ENCODE results near the gene TFEB. TPM values are rescaled to one million over a fixed set of nuclear protein-coding genes. Genes with fewer than 3 reads are reported as not detected.

Gene TFEB
- total and polyA plus RNA-seq, 10 donors: 55.9 to 150 (median 76.9) TPM

- Histone ChIP-seq H3K9me3 (no peaks in the 10 kb centered on the region), H3K4me1 (peaks cover 14 to 32% (median 26%) of the 10 kb centered on the region in 6 donors), H3K4me3 (peak overlapping the region in 3 of 8 donors; percentile 20 to 68 (median 42)), H3K27me3 (replicated peaks in 1 of 7) (peaks cover 7 to 76% (median 36%) of the 10 kb centered on the region in 7 donors), H3K27ac (no peak overlapping the region), H3K36me3 (no peaks in the 10 kb centered on the region)
- peak; percentile 66 for DNase-seq
- TF ChIP-seq POLR2A (IDR thresholded peaks at IDR 0.05) (no peak), CTCF (IDR thresholded peaks at IDR 0.05 in 8 of 11, conservative IDR thresholded peaks at IDR 0.05 in 3 of 11) (no peak), POLR2AphosphoS5 (IDR thresholded peaks at IDR 0.05) (no peak)
- 42 to 66% (median 45%) methylated on average over 26 to 31 of the region's 31 CpGs for WGBS, 5 donors
- intact Hi-C loops (cut with DNase I; ENCODE audit: low total_unique reads): no loop called here
Observed at GRCh38 chr6:41636833-41637193, 98.6 kb downstream of the TFEB start.

GRCh38 chr6:41635365-41635764 lies 100.0 kb downstream of the TFEB start:
- 62 to 82% (median 69%) methylated on average over 6 of the region's 6 CpGs for WGBS, 5 donors
- intact Hi-C loops (cut with DNase I; ENCODE audit: low total_unique reads): no loop called here
- TF ChIP-seq CTCF (IDR thresholded peaks at IDR 0.05 in 8 of 11, conservative IDR thresholded peaks at IDR 0.05 in 3 of 11) (no peak), POLR2A (IDR thresholded peaks at IDR 0.05) (no peak)
- Histone ChIP-seq H3K36me3 (no peaks in the 10 kb centered on the region), H3K27me3 (replicated peaks in 1 of 7) (peaks cover 7 to 76% (median 36%) of the 10 kb centered on the region in 7 donors), H3K4me3 (no peak overlapping the region), H3K27ac (no peak overlapping the region), H3K9me3 (no peaks in the 10 kb centered on the region), H3K4me1 (peaks cover 14 to 32% (median 26%) of the 10 kb centered on the region in 6 donors)
- DNase-seq: peak; percentile 48

GRCh38 chr6:41634657-41635056 lies 100.8 kb downstream of the TFEB start:
- DNase-seq: peak; percentile 60
- intact Hi-C loops (cut with DNase I; ENCODE audit: low total_unique reads): no loop called here
- Histone ChIP-seq H3K9me3 (no peaks in the 10 kb centered on the region), H3K36me3 (no peaks in the 10 kb centered on the region), H3K27me3 (replicated peaks in 1 of 7) (peaks cover 7 to 74% (median 36%) of the 10 kb centered on the region in 7 donors), H3K4me1 (peaks cover 14 to 31% (median 26%) of the 10 kb centered on the region in 6 donors), H3K27ac (no peak overlapping the region), H3K4me3 (no peak overlapping the region)
- no peak for TF ChIP-seq POLR2AphosphoS5 (IDR thresholded peaks at IDR 0.05)
- no peak for TF ChIP-seq CTCF (IDR thresholded peaks at IDR 0.05 in 8 of 11, conservative IDR thresholded peaks at IDR 0.05 in 3 of 11)
- TF ChIP-seq POLR2A (IDR thresholded peaks at IDR 0.05): no peak
- WGBS, 5 donors: 17 to 40% (median 24%) methylated on average over 3 to 4 of the region's 4 CpGs

Small RNAs within 50 kb of the gene (small RNA-seq; reads per million reads assigned to genes)
- gene AL365205.3: 0 reads per million in 4 donors

Other genes with a start within 250 kb of the TFEB start
- 10 to 100 TPM in 3 of 7 donors, 1 to 10 TPM in 4; 5.3 to 12.1 (median 8.3) TPM for gene FOXP4, start 189.2 kb downstream of the TFEB start, total RNA-seq
- gene FOXP4, start 189.2 kb downstream of the TFEB start, polyA plus RNA-seq: 1 to 10 TPM; 3.0 to 5.8 (median 3.4) TPM
- gene MDFI, start 97.1 kb downstream of the TFEB start, total RNA-seq: under 1 TPM in 2 of 7 donors, not detected in 5; 0.47 to 0.82 TPM
- under 1 TPM; 0.28 to 0.68 (median 0.35) TPM for gene MDFI, start 97.1 kb downstream of the TFEB start, polyA plus RNA-seq
- gene PGC, start 11.8 kb upstream of the TFEB start, total RNA-seq: not detected
- under 1 TPM; 0.26 to 0.74 (median 0.48) TPM for gene PGC, start 11.8 kb upstream of the TFEB start, polyA plus RNA-seq
- gene FRS3, start 44.3 kb upstream of the TFEB start, total RNA-seq: 1 to 10 TPM; 3.7 to 7.3 (median 6.3) TPM
- gene FRS3, start 44.3 kb upstream of the TFEB start, polyA plus RNA-seq: 1 to 10 TPM; 2.6 to 6.2 (median 4.8) TPM
- 10 to 100 TPM in 5 of 7 donors, 1 to 10 TPM in 2; 5.4 to 32.8 (median 14.2) TPM for gene PRICKLE4, start 45.2 kb upstream of the TFEB start, total RNA-seq
- gene PRICKLE4, start 45.2 kb upstream of the TFEB start, polyA plus RNA-seq: 1 to 10 TPM in 1 of 3 donors, under 1 TPM in 2; 0.41 to 5.3 (median 0.61) TPM
- 100 to 1,000 TPM; 110 to 152 (median 135) TPM for gene TOMM6, start 52.1 kb upstream of the TFEB start, total RNA-seq
- gene TOMM6, start 52.1 kb upstream of the TFEB start, polyA plus RNA-seq: 100 to 1,000 TPM; 376 to 439 (median 430) TPM
- gene USP49, start 159.8 kb upstream of the TFEB start, total RNA-seq: 1 to 10 TPM; 2.9 to 6.8 (median 4.7) TPM
- under 1 TPM; 0.35 to 0.83 (median 0.46) TPM for gene USP49, start 159.8 kb upstream of the TFEB start, polyA plus RNA-seq
- gene MED20, start 185.5 kb upstream of the TFEB start, total RNA-seq: 10 to 100 TPM; 11.3 to 21.5 (median 15.9) TPM
- 1 to 10 TPM; 5.3 to 8.6 (median 6.4) TPM for gene MED20, start 185.5 kb upstream of the TFEB start, polyA plus RNA-seq
- gene BYSL, start 185.9 kb upstream of the TFEB start, total RNA-seq: 10 to 100 TPM in 4 of 7 donors, 1 to 10 TPM in 3; 5.9 to 19.7 (median 11.3) TPM
- gene BYSL, start 185.9 kb upstream of the TFEB start, polyA plus RNA-seq: 10 to 100 TPM in 1 of 3 donors, 1 to 10 TPM in 2; 7.6 to 11.5 (median 8.8) TPM
- 100 to 1,000 TPM; 124 to 531 (median 334) TPM for gene CCND3, start 206.2 kb upstream of the TFEB start, total RNA-seq
- 100 to 1,000 TPM; 115 to 209 (median 202) TPM for gene CCND3, start 206.2 kb upstream of the TFEB start, polyA plus RNA-seq

Measured in spleen (tissue), 11 donors.